BJ (cell line): Measurements from ENCODE around the gene FSTL4. TPM values are rescaled to one million over a fixed set of nuclear protein-coding genes. Genes with fewer than 3 reads are reported as not detected.

Experiments
- CTCF ChIA-PET: fragments of 350-600 bp; formaldehyde crosslinking; extraction: SDS; loops from one replicate; lab custom pipeline; 2021; ENCODE audit warnings: antibody characterized with exemption, inconsistent platforms; lab: Yijun Ruan, JAX
- POLR2A ChIA-PET: fragments of 300-600 bp; sonication (Branson Sonifier 250); formaldehyde crosslinking; extraction: SDS; loops from one replicate; lab custom pipeline; 2021; ENCODE audit warnings: antibody characterized with exemption; lab: Charles Lee
- DNase-seq: peaks from one replicate; pipeline ENCODE4 v3.0.0-alpha.2; 2011; ENCODE audit warnings: low read depth
- H3K27me3 ChIP-seq: 2 replicates; pipeline ENCODE4 v1.6.0; 2011; ENCODE audit warnings: low read length; ENCODE audit not compliant: control insufficient read depth, insufficient read depth
- H3K36me3 ChIP-seq: 2 replicates; pipeline ENCODE4 v1.5.1; 2011; ENCODE audit warnings: low read length; ENCODE audit not compliant: control insufficient read depth, insufficient read depth
- H3K4me3 ChIP-seq: 2 replicates; pipeline ENCODE4 v1.5.1; 2011; ENCODE audit warnings: low read depth, mild to moderate bottlenecking, control low read depth, low read length
- CTCF ChIP-seq: IDR thresholded peaks from 2 replicates; pipeline ENCODE4 v1.5.1; 2011; ENCODE audit warnings: low read depth, mild to moderate bottlenecking, control low read depth, inconsistent platforms, low read length, moderate library complexity; ENCODE audit not compliant: insufficient read depth
- polyA plus RNA-seq: library from polyadenylated mRNA; depleted of rRNA; stranded (reverse); fragments of >200 nt; gene quantifications from 2 replicates; pipeline ENCODE4 v1.2.3, GENCODE V29; 2011

FSTL4 gene
- polyA plus RNA-seq, 1 experiment, result not detected

GRCh38 chr5:133234273-133234672 is 378.1 kb downstream of the FSTL4 start:
- CTCF ChIA-PET, result no interaction called here
- TF ChIP-seq CTCF, result no peak
- no peaks in the 10 kb centered on the region for H3K27me3 ChIP-seq
- H3K4me3 ChIP-seq, result no peak overlapping the region
- POLR2A ChIA-PET, result no interaction called here
- no peak for DNase-seq
- no peaks in the 10 kb centered on the region for H3K36me3 ChIP-seq

- ChIA-PET POLR2A (no interaction called here), CTCF (no interaction called here)
- DNase-seq, result no peak
- no peak for TF ChIP-seq CTCF
- Histone ChIP-seq H3K36me3 (no peaks in the 10 kb centered on the region), H3K27me3 (no peaks in the 10 kb centered on the region), H3K4me3 (no peak overlapping the region)
Observed at GRCh38 chr5:133233616-133234015, 378.7 kb downstream of the FSTL4 start.

- H3K4me3 ChIP-seq, result no peak overlapping the region
- POLR2A ChIA-PET, result no interaction called here
- H3K36me3 ChIP-seq, result no peaks in the 10 kb centered on the region
- no peak for DNase-seq
- H3K27me3 ChIP-seq, result no peaks in the 10 kb centered on the region
- CTCF ChIA-PET, result no interaction called here
- no peak for TF ChIP-seq CTCF
Observed at GRCh38 chr5:133232911-133233310, 379.4 kb downstream of the FSTL4 start.

- CTCF ChIA-PET, result no interaction called here
- POLR2A ChIA-PET, result no interaction called here
- no peaks in the 10 kb centered on the region for H3K27me3 ChIP-seq
- DNase-seq, result no peak
- no peak overlapping the region for H3K4me3 ChIP-seq
- no peak for TF ChIP-seq CTCF
- no peaks in the 10 kb centered on the region for H3K36me3 ChIP-seq
Observed at GRCh38 chr5:133232435-133232834, 379.9 kb downstream of the FSTL4 start.

- ChIA-PET POLR2A (no interaction called here), CTCF (no interaction called here)
- no peak for DNase-seq
- no peak for TF ChIP-seq CTCF
- Histone ChIP-seq H3K4me3 (no peak overlapping the region), H3K27me3 (no peaks in the 10 kb centered on the region), H3K36me3 (no peaks in the 10 kb centered on the region)
Observed at GRCh38 chr5:133232011-133232410, 380.3 kb downstream of the FSTL4 start.
